Testis (tissue), 2 donors: ENCODE data around the gene HLA-DQA2.

ENCODE experiments used
- CTCF ChIP-seq, 3 experiments: fragments of 450-650 bp in 2 of 3; fragments of 200-600 bp in 1 of 3; sonication (generic) in 1 of 3; IDR thresholded peaks; one replicate each; pipeline ENCODE4 v1.5.1; 2016 to 2019; ENCODE audit warnings: antibody characterized with exemption in 3 of 3, mild to moderate bottlenecking in 2 of 3, moderate library complexity in 1 of 3
- POLR2A ChIP-seq: fragments of 450-650 bp; IDR thresholded peaks from one replicate; pipeline ENCODE4 v1.6.1; 2017; ENCODE audit warnings: antibody characterized with exemption, mild to moderate bottlenecking, moderate library complexity

DNA sequence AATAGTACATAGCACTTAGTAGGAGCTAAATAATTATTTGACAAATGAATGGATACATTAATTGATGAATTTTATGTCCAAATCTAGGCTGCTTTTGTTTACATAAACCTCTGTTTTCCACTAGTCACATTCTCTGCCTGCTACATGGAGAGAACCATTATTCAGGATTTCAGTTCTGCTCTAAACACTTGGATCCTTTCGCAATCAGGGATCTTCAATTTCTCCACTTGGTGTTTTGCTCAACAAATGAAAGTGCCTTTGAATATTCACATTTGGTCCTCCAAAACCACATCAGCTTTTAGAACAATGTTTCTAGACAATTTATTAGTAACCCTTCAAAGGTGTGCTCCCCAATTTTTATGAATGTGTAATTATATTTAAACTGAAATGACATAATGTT is 44.2 kb upstream of the HLA-DQA2 start:
- no peak for TF ChIP-seq CTCF (IDR thresholded peaks at IDR 0.05)
- TF ChIP-seq POLR2A = no peak
